GM12878 (cell line): Measurements from ENCODE around the gene TTYH1. TPM values are rescaled to one million over a fixed set of nuclear protein-coding genes. Genes with fewer than 3 reads are reported as not detected.

ENCODE experiments used
- ATAC-seq: fragments of 200-7000 bp; cut with Tn5 transposase; 3 replicates; pipeline ENCODE4 v1.9.1; 2020; ENCODE audit warnings: mild to moderate bottlenecking, moderate library complexity
- BruUV-seq: library from RNA; stranded (reverse); fragments of 400-500 nt; replicated peaks from 2 replicates; lab custom pipeline; 2021; lab: Mats Ljungman, UMichigan
- CTCF ChIA-PET: fragments of 300-600 bp; sonication (Branson Sonifier 250); formaldehyde crosslinking; extraction: SDS; loops from one replicate; lab custom pipeline; 2021; ENCODE audit warnings: inconsistent platforms; lab: Yijun Ruan, JAX
- POLR2A ChIA-PET: fragments of 350-600 bp; formaldehyde crosslinking; extraction: SDS; loops from one replicate; lab custom pipeline; 2021; ENCODE audit warnings: inconsistent platforms; lab: Charles Lee
- RAD21 ChIA-PET: fragments of 300-600 bp; sonication (Branson Sonifier 250); formaldehyde crosslinking; loops from one replicate; lab custom pipeline; 2023; ENCODE audit warnings: antibody characterized with exemption; ENCODE audit not compliant: unreplicated experiment; lab: Charles Lee
- SMC1A ChIA-PET: fragments of 300-600 bp; sonication (Branson Sonifier 250); formaldehyde crosslinking; loops from one replicate; lab custom pipeline; 2023; ENCODE audit not compliant: unreplicated experiment, uncharacterized antibody; lab: Charles Lee
- DNase-seq: peaks from one replicate; pipeline ENCODE4 v3.0.0-alpha.2; 2011; ENCODE audit warnings: low read depth, low spot score
- FAIRE-seq: peaks from 3 replicates; lab custom pipeline; 2011; peaks lifted over from hg19 to GRCh38; lab: Jason Lieb, UNC
- H2AFZ ChIP-seq: 2 replicates; pipeline ENCODE4 v1.6.0; 2011; ENCODE audit warnings: low read depth, low read length, control low read depth; ENCODE audit not compliant: control insufficient read depth
- H3K27ac ChIP-seq: 2 replicates; pipeline ENCODE4 v1.5.1; 2011; ENCODE audit warnings: control low read depth; ENCODE audit not compliant: control insufficient read depth, insufficient read depth
- H3K27me3 ChIP-seq, 2 experiments: replicated peaks in 1 of 2; 2 replicates each; pipeline versions ENCODE4 v1.6.0 to v1.6.1; 2011; ENCODE audit warnings: low read length in 1 of 2; ENCODE audit not compliant: control insufficient read depth in 2 of 2, insufficient read depth in 2 of 2
- H3K36me3 ChIP-seq, 2 experiments: 2 replicates each; pipeline ENCODE4 v1.5.1; 2011; ENCODE audit warnings: low read length in 1 of 2; ENCODE audit not compliant: control insufficient read depth in 2 of 2, insufficient read depth in 2 of 2
- H3K4me1 ChIP-seq: 2 replicates; pipeline ENCODE4 v1.6.1; 2011; ENCODE audit warnings: mild to moderate bottlenecking, low read length, moderate library complexity, mixed read lengths; ENCODE audit not compliant: control insufficient read depth, insufficient read depth
- H3K4me2 ChIP-seq: 2 replicates; pipeline ENCODE4 v1.6.0; 2011; ENCODE audit warnings: control low read depth; ENCODE audit not compliant: control insufficient read depth, insufficient read depth
- H3K4me3 ChIP-seq: fragments of 200-600 bp; sonication (generic); 2 replicates; pipeline ENCODE4 v1.5.1; 2016
- H3K79me2 ChIP-seq: 2 replicates; pipeline ENCODE4 v1.6.0; 2011; ENCODE audit warnings: low read length; ENCODE audit not compliant: control insufficient read depth, insufficient read depth
- H3K9ac ChIP-seq: 2 replicates; pipeline ENCODE4 v1.8.0; 2011; ENCODE audit warnings: low read length, control low read depth, mixed read lengths; ENCODE audit not compliant: control insufficient read depth, insufficient read depth
- H3K9me3 ChIP-seq: replicated peaks from 3 replicates; pipeline ENCODE4 v1.5.1; 2011; ENCODE audit warnings: mild to moderate bottlenecking, low read length; ENCODE audit not compliant: control insufficient read depth, insufficient read depth
- H4K20me1 ChIP-seq: 2 replicates; pipeline ENCODE4 v1.6.0; 2011; ENCODE audit not compliant: control insufficient read depth, insufficient read depth
- ATF7 ChIP-seq: fragments of 450-650 bp; IDR thresholded peaks from 2 replicates; pipeline ENCODE4 v1.6.1; 2016; ENCODE audit warnings: low read depth, mild to moderate bottlenecking
- BACH1 ChIP-seq: fragments of 450-650 bp; IDR thresholded peaks from 2 replicates; pipeline ENCODE4 v1.6.1; 2017; ENCODE audit warnings: mild to moderate bottlenecking, borderline replicate concordance
- EED ChIP-seq: sonication (generic); IDR thresholded peaks from 2 replicates; pipeline ENCODE4 v1.6.1; 2016; ENCODE audit warnings: antibody characterized with exemption, low read depth
- HDGF ChIP-seq: fragments of 450-650 bp; IDR thresholded peaks from 2 replicates; pipeline ENCODE4 v1.6.1; 2016; ENCODE audit warnings: antibody characterized with exemption
- KLF5 ChIP-seq: fragments of 450-650 bp; IDR thresholded peaks from 2 replicates; pipeline ENCODE4 v1.6.1; 2014; ENCODE audit warnings: mild to moderate bottlenecking; ENCODE audit not compliant: partially characterized antibody
- LARP7 ChIP-seq: fragments of 450-650 bp; IDR thresholded peaks from 2 replicates; pipeline ENCODE4 v1.6.1; 2017; ENCODE audit warnings: mild to moderate bottlenecking
- MXI1 ChIP-seq: fragments of 150-350 bp; IDR thresholded peaks from 2 replicates; pipeline ENCODE4 v1.6.1; 2011; ENCODE audit warnings: low read depth, mild to moderate bottlenecking, inconsistent platforms, low read length, improper control_type of control experiment
- PAX5 ChIP-seq: IDR thresholded peaks from 2 replicates; pipeline ENCODE4 v1.6.1; 2011; ENCODE audit warnings: low read depth, low read length, borderline replicate concordance
- POLR2A ChIP-seq: IDR thresholded peaks from 2 replicates; pipeline ENCODE4 v1.6.1; 2011; ENCODE audit warnings: low read depth, mild to moderate bottlenecking, low read length
- POLR2AphosphoS5 ChIP-seq: IDR thresholded peaks from 2 replicates; pipeline ENCODE4 v1.6.1; 2011; ENCODE audit warnings: mild to moderate bottlenecking, low read length, inconsistent platforms
- RELA ChIP-seq: fragments of 450-650 bp; IDR thresholded peaks from 2 replicates; pipeline ENCODE4 v1.8.0; 2014; ENCODE audit warnings: borderline replicate concordance; ENCODE audit not compliant: partially characterized antibody
- SIX5 ChIP-seq: IDR thresholded peaks from 2 replicates; pipeline ENCODE4 v1.6.1; 2011; ENCODE audit warnings: mild to moderate bottlenecking, low read depth, low read length, moderate library complexity; ENCODE audit not compliant: severe bottlenecking
- TAF1 ChIP-seq: IDR thresholded peaks from 2 replicates; pipeline ENCODE4 v1.6.1; 2011; ENCODE audit warnings: mild to moderate bottlenecking, low read depth, low read length, borderline replicate concordance
- TARDBP ChIP-seq: IDR thresholded peaks from 2 replicates; pipeline ENCODE4 v1.6.1; 2016; ENCODE audit warnings: borderline replicate concordance
- USF2 ChIP-seq: IDR thresholded peaks from 2 replicates; pipeline ENCODE4 v1.6.1; 2011; ENCODE audit warnings: low read depth, low read length, improper control_type of control experiment, borderline replicate concordance
- ZNF384 ChIP-seq: IDR thresholded peaks from 2 replicates; pipeline ENCODE4 v1.6.1; 2012; ENCODE audit warnings: low read depth, mild to moderate bottlenecking, low read length, improper control_type of control experiment, borderline replicate concordance
- ZNF592 ChIP-seq: fragments of 450-650 bp; IDR thresholded peaks from 2 replicates; pipeline ENCODE4 v1.6.1; 2017; ENCODE audit warnings: mild to moderate bottlenecking, moderate library complexity
- WGBS: methylation state at CpG from one replicate; pipeline ENCODE4 v1.1.6; 2016; ENCODE audit warnings: low lambda C conversion rate; ENCODE audit not compliant: insufficient replicate concordance, insufficient coverage; ENCODE audit errors: missing lambda C conversion rate; 5-methylcytosine and 5-hydroxymethylcytosine counted together
- in situ Hi-C: fragments of 300-500 bp; cut with MboI; formaldehyde crosslinking; loops from 9 replicates; pipeline ENCODE4 v1.14.3; 2018; ENCODE audit warnings: mixed read lengths
- intact Hi-C: fragments of 100-400 bp; cut with micrococcal nuclease; formaldehyde crosslinking; loops from one replicate; pipeline ENCODE4 v1.14.2; 2022; ENCODE audit not compliant: unreplicated experiment
- polyA plus RNA-seq, 11 experiments: library from polyadenylated mRNA; depleted of rRNA in 4 of 11; unstranded in 6 of 11; stranded (reverse) in 5 of 11; fragments of >200 nt; fragmentation: Nextera tagmentation in 4 of 11; fragmentation: Illumina TruSeq in 1 of 11; extraction: Ambion mirVana in 4 of 11; extraction: Trizol in 1 of 11; gene quantifications; 1 replicate in 1 of 11; 2 replicates in 10 of 11; pipeline versions ENCODE4 v1.2.1 to v1.2.3, GENCODE V29; 2011 to 2016; ENCODE audit warnings: inconsistent platforms in 2 of 11, missing spikeins in 2 of 11, low read depth in 1 of 11
- total RNA-seq, 4 experiments: library from RNA; depleted of rRNA in 3 of 4; stranded (reverse); fragments of >200 nt in 3 of 4; fragmentation: Illumina TruSeq in 1 of 4; extraction: Trizol in 1 of 4; gene quantifications; 2 replicates each; pipeline versions ENCODE4 v1.2.1 to v1.2.3, GENCODE V29; 2013 to 2021
- TF ChIP-seq, protein P1 (sequence below): fragments of 450-650 bp; IDR thresholded peaks from 2 replicates; pipeline ENCODE4 v1.6.1; 2016; ENCODE audit warnings: mild to moderate bottlenecking

TTYH1 gene
- total and polyA plus RNA-seq, 10 of the 15 experiments (the other 5 are each of a cell fraction or from before 2014, with no cell fraction given), result 0.01 to 0.36 (median 0.09) TPM; not detected in 3

- WGBS, result under 1% methylated on average over 39 of the region's 41 CpGs
- H3K4me3 ChIP-seq, result peak within 1 kb of the TSS; percentile 76
- H3K9me3 ChIP-seq, result no peaks in the 10 kb centered on the region
- H3K36me3 ChIP-seq, result peaks cover 10 to 25% of the 10 kb centered on the region in 2 experiments
- FAIRE-seq (no peak), DNase-seq (no peak), ATAC-seq (peak; percentile 66)
- intact Hi-C loops, result loop anchor here (1.0 kb wide), 2 partner anchors 14 to 154 kb away; partner anchors contain the start of gene LENG8
- peaks cover 12% of the 10 kb centered on the region for H3K4me1 ChIP-seq
- no TSS peak for BruUV-seq
- no peaks in the 10 kb centered on the region for H3K27me3 ChIP-seq
- in situ Hi-C loops, result loop anchor here (10.0 kb wide), 1 partner anchor 1191 kb away; the partner anchor contains the start of gene U2AF2
- H3K4me2 ChIP-seq, result peak within 1 kb of the TSS; percentile 96
- peaks cover 14% of the 10 kb centered on the region for H3K79me2 ChIP-seq
- ChIA-PET CTCF (interaction anchor here (1.0 to 1.5 kb wide), 6 partner anchors 12 to 274 kb away, joined by 3 to 5 read pairs (median 4); partner anchors contain the start of genes LENG8 and MBOAT7), POLR2A (interaction anchor here (0.7 to 1.6 kb wide), 5 partner anchors 15 to 327 kb away, joined by 3 to 16 read pairs (median 5); partner anchors contain the start of genes CNOT3, LENG8 and MBOAT7), RAD21 (interaction anchor here (1.0 to 1.2 kb wide), 4 partner anchors 10 to 74 kb away, joined by 3 to 12 read pairs (median 4); partner anchors contain the start of genes CDC42EP5 and LENG8), SMC1A (interaction anchor here (1.0 kb wide), 2 partner anchors 15 to 73 kb away, joined by 4 to 5 read pairs; partner anchors contain the start of gene LENG8)
- H3K27ac ChIP-seq, result peak within 1 kb of the TSS; percentile 81
- H4K20me1 ChIP-seq, result no peaks in the 10 kb centered on the region
- peak within 1 kb of the TSS; percentile 80 for H3K9ac ChIP-seq
- H2AFZ ChIP-seq, result peak within 1 kb of the TSS; percentile 93
- TF ChIP-seq POLR2A (peak; percentile 68), ZNF384 (peak; percentile 97; the same call in 1 of the 2 replicates), TAF1 (0 out of 2 replicates have a peak, but pooled peaks have one; percentile 27), MXI1 (peak; percentile 56), ZNF592 (no peak), EED (0 out of 2 replicates have a peak, but pooled peaks have one; percentile 26), HDGF (0 out of 2 replicates have a peak, but pooled peaks have one; percentile 87), LARP7 (peak; percentile 28; the same call in 1 of the 2 replicates), BACH1 (peak; percentile 32), RELA (peak; percentile 82), TARDBP (no peak), KLF5 (peak; percentile 31), PAX5 (0 out of 2 replicates have a peak, but pooled peaks have one; percentile 25), POLR2AphosphoS5 (peak; percentile 70; the same call in 1 of the 2 replicates), ATF7 (peak; percentile 75), USF2 (no peak), SIX5 (no peak)
- TF ChIP-seq, protein P1, sequence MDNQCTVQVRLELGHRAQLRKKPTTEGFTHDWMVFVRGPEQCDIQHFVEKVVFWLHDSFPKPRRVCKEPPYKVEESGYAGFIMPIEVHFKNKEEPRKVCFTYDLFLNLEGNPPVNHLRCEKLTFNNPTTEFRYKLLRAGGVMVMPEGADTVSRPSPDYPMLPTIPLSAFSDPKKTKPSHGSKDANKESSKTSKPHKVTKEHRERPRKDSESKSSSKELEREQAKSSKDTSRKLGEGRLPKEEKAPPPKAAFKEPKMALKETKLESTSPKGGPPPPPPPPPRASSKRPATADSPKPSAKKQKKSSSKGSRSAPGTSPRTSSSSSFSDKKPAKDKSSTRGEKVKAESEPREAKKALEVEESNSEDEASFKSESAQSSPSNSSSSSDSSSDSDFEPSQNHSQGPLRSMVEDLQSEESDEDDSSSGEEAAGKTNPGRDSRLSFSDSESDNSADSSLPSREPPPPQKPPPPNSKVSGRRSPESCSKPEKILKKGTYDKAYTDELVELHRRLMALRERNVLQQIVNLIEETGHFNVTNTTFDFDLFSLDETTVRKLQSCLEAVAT, result peak; percentile 55; the same call in 1 of the 2 replicates
These were observed 48.3 kb downstream of the TTYH1 start, which contains the start of gene LENG9 for GRCh38 chr19:54463531-54464043. Gene LENG9, minus strand, starts transcription at chr19:54463778. Its CDS starts 252 bp downstream, at chr19:54463526.
